Esophagus squamous epithelium (tissue), 5 donors: ENCODE measurements around the gene TMTC2. TPM values are rescaled to one million over a fixed set of nuclear protein-coding genes. Genes with fewer than 3 reads are reported as not detected.

Experiments
- DNase-seq: peaks from one replicate; lab custom pipeline; 2025; lab: John Stamatoyannopoulos, UW
- H3K27ac ChIP-seq, 4 donors: fragments of 200-600 bp; sonication (generic); one replicate each; pipeline ENCODE4 v1.5.1; 2016 to 2019; ENCODE audit warnings: mild to moderate bottlenecking in 1 of 4
- H3K27me3 ChIP-seq, 4 donors: fragments of 200-600 bp; sonication (generic); 1 replicate in 3 of 4; 2 replicates in 1 of 4; pipeline versions ENCODE4 v1.5.1 to v1.6.0; 2017 to 2021; ENCODE audit warnings: antibody characterized with exemption in 1 of 4
- H3K36me3 ChIP-seq, 3 donors: fragments of 200-600 bp; sonication (generic); one replicate each; pipeline ENCODE4 v1.5.1; 2016 to 2019
- H3K4me1 ChIP-seq, 3 donors: fragments of 200-600 bp; sonication (generic); one replicate each; pipeline ENCODE4 v1.5.1; 2017 to 2019
- H3K4me3 ChIP-seq, 4 donors: fragments of 200-600 bp; sonication (generic); 1 replicate in 3 of 4; 2 replicates in 1 of 4; pipeline ENCODE4 v1.5.1; 2016 to 2019; ENCODE audit warnings: mild to moderate bottlenecking in 2 of 4, moderate library complexity in 1 of 4
- H3K9me3 ChIP-seq, 3 donors: fragments of 200-600 bp; sonication (generic); one replicate each; pipeline ENCODE4 v1.5.1; 2016 to 2019
- CTCF ChIP-seq, 6 experiments: fragments of 450-650 bp in 4 of 6; fragments of 200-600 bp in 2 of 6; sonication (generic) in 2 of 6; IDR thresholded peaks; one replicate each; pipeline ENCODE4 v1.5.1; 2016 to 2019; ENCODE audit warnings: antibody characterized with exemption in 6 of 6, mild to moderate bottlenecking in 4 of 6, moderate library complexity in 4 of 6
- POLR2A ChIP-seq, 4 donors: fragments of 450-650 bp; IDR thresholded peaks; one replicate each; pipeline ENCODE4 v1.6.1; 2017; ENCODE audit warnings: antibody characterized with exemption in 4 of 4, mild to moderate bottlenecking in 4 of 4, moderate library complexity in 3 of 4
- WGBS, 2 donors: methylation state at CpG; one replicate each; pipeline ENCODE4 v1.1.5; 2018; 5-methylcytosine and 5-hydroxymethylcytosine counted together
- intact Hi-C: fragments of 100-400 bp; cut with DNase I; formaldehyde crosslinking; loops from one replicate; pipeline ENCODE4 v1.15.0; 2022
- total RNA-seq, 4 donors: library from RNA; depleted of rRNA; stranded (reverse); fragments of >200 nt; gene quantifications; one replicate each; pipeline ENCODE4 v1.1.0, GENCODE V29; 2016
- donor health status: DM: yes; HTN: yes; CAD: no.

TMTC2 gene
- total RNA-seq, 4 donors from 2014 or later: 18.3 to 27.0 (median 21.8) TPM

- no peak for DNase-seq
- peaks cover 0 to 47% (median 6%) of the 10 kb centered on the region in 3 donors for H3K4me1 ChIP-seq
- H3K27me3 ChIP-seq: no peaks in the 10 kb centered on the region
- peak overlapping the region in 1 of 4 donors; percentile 12 for H3K27ac ChIP-seq
- WGBS, 2 donors: 62 to 67% methylated on average over 1 of the region's 1 CpG
- no peak for TF ChIP-seq POLR2A (IDR thresholded peaks at IDR 0.05)
- no peak for TF ChIP-seq CTCF (IDR thresholded peaks at IDR 0.05)
- no peaks in the 10 kb centered on the region for H3K9me3 ChIP-seq
- H3K4me3 ChIP-seq: no peak overlapping the region
- H3K36me3 ChIP-seq: no peaks in the 10 kb centered on the region
- intact Hi-C loops: no loop called here
These were observed 188.2 kb downstream of the TMTC2 start for GRCh38 chr12:82874945-82875344.

- TF ChIP-seq CTCF (IDR thresholded peaks at IDR 0.05) (no peak), POLR2A (IDR thresholded peaks at IDR 0.05) (no peak)
- no peak overlapping the region for H3K4me3 ChIP-seq
- H3K4me1 ChIP-seq: peaks cover 0 to 52% (median 10%) of the 10 kb centered on the region in 3 donors
- DNase-seq: no peak
- no peak overlapping the region for H3K27ac ChIP-seq
- H3K36me3 ChIP-seq: no peaks in the 10 kb centered on the region
- 95 to 96% methylated on average over 2 of the region's 2 CpGs for WGBS, 2 donors
- no peaks in the 10 kb centered on the region for H3K9me3 ChIP-seq
- no peaks in the 10 kb centered on the region for H3K27me3 ChIP-seq
- intact Hi-C loops: no loop called here
These were observed 189.4 kb downstream of the TMTC2 start for GRCh38 chr12:82876075-82876474.

GRCh38 chr12:82877963-82878362 is 191.3 kb downstream of the TMTC2 start:
- H3K4me3 ChIP-seq: no peak overlapping the region
- H3K9me3 ChIP-seq: no peaks in the 10 kb centered on the region
- intact Hi-C loops: no loop called here
- no peaks in the 10 kb centered on the region for H3K27me3 ChIP-seq
- H3K27ac ChIP-seq: no peak overlapping the region
- no peaks in the 10 kb centered on the region for H3K36me3 ChIP-seq
- TF ChIP-seq CTCF (IDR thresholded peaks at IDR 0.05): no peak
- TF ChIP-seq POLR2A (IDR thresholded peaks at IDR 0.05): no peak
- no peak for DNase-seq
- peaks cover 0 to 49% (median 10%) of the 10 kb centered on the region in 3 donors for H3K4me1 ChIP-seq
- WGBS, 2 donors: 56 to 58% methylated on average over 1 of the region's 1 CpG

- intact Hi-C loops: no loop called here
- Histone ChIP-seq H3K27me3 (no peaks in the 10 kb centered on the region), H3K9me3 (no peaks in the 10 kb centered on the region), H3K4me1 (peaks cover 0 to 33% (median 4%) of the 10 kb centered on the region in 3 donors), H3K36me3 (no peaks in the 10 kb centered on the region), H3K27ac (no peak overlapping the region), H3K4me3 (no peak overlapping the region)
- WGBS, 2 donors: 17 to 26% methylated on average over 5 of the region's 5 CpGs
- DNase-seq: no peak
- TF ChIP-seq CTCF (IDR thresholded peaks at IDR 0.05) (no peak), POLR2A (IDR thresholded peaks at IDR 0.05) (no peak)
These were observed 193.8 kb downstream of the TMTC2 start for GRCh38 chr12:82880442-82880901.

- intact Hi-C loops: no loop called here
- Histone ChIP-seq H3K27me3 (no peaks in the 10 kb centered on the region), H3K36me3 (no peaks in the 10 kb centered on the region), H3K27ac (no peak overlapping the region), H3K9me3 (no peaks in the 10 kb centered on the region), H3K4me3 (no peak overlapping the region), H3K4me1 (peaks cover 0 to 16% (median 4%) of the 10 kb centered on the region in 3 donors)
- no peak for TF ChIP-seq CTCF (IDR thresholded peaks at IDR 0.05)
- DNase-seq: no peak
- WGBS, 2 donors: 81 to 82% methylated on average over 8 of the region's 8 CpGs
These were observed 197.0 kb downstream of the TMTC2 start for GRCh38 chr12:82883394-82884355.
